NB4 (cell line): Measurements from ENCODE around the gene RIC8B.

Experiments used
- POLR2A ChIP-seq: IDR thresholded peaks from 2 replicates; pipeline ENCODE4 v1.6.1; 2011; ENCODE audit warnings: mild to moderate bottlenecking; ENCODE audit not compliant: insufficient read length; ENCODE audit errors: extremely low read depth
- TF ChIP-seq, protein P1 (sequence below): IDR thresholded peaks from one replicate; pipeline ENCODE4 v1.5.1; 2012; ENCODE audit warnings: low read depth, low read length

DNA sequence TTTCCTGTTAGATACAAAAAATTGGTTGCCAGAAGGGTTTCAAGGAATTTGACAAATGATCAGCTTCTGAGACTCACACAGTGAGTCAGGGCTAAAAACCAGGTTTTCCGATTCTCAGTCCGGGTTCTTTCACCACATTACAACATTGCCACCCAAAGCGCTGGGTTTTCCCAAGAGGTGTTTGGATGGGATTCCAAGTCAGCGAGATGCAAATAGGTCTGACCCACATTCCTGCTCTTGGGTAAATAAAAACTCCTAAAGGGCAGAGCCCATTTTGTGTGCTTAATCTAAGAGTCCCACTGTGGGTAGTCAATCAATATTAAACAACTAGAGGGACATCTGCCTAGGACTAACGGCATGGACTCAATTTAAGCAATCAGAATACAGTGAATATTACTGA lies 5.4 kb upstream of the RIC8B start:
- TF ChIP-seq, protein P1, sequence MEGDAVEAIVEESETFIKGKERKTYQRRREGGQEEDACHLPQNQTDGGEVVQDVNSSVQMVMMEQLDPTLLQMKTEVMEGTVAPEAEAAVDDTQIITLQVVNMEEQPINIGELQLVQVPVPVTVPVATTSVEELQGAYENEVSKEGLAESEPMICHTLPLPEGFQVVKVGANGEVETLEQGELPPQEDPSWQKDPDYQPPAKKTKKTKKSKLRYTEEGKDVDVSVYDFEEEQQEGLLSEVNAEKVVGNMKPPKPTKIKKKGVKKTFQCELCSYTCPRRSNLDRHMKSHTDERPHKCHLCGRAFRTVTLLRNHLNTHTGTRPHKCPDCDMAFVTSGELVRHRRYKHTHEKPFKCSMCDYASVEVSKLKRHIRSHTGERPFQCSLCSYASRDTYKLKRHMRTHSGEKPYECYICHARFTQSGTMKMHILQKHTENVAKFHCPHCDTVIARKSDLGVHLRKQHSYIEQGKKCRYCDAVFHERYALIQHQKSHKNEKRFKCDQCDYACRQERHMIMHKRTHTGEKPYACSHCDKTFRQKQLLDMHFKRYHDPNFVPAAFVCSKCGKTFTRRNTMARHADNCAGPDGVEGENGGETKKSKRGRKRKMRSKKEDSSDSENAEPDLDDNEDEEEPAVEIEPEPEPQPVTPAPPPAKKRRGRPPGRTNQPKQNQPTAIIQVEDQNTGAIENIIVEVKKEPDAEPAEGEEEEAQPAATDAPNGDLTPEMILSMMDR: no peak
- no peak for TF ChIP-seq POLR2A
